ENCODE data around the gene HMHB1.

HMHB1 gene

GRCh38 chr5:143812085-143812705, at the start of gene HMHB1:
Gene HMHB1, plus strand, starts transcription at chr5:143812161.
- DNase-seq (ENCODE audit: low read depth) = no peak

GRCh38 chr5:143762636-143763220, 49.2 kb upstream of the HMHB1 start:
- no peak for DNase-seq (ENCODE audit: low read depth)

GRCh38 chr5:143767162-143767561, 44.8 kb upstream of the HMHB1 start:
- no peak for DNase-seq (ENCODE audit: low read depth)

GRCh38 chr5:143769026-143769786, 42.8 kb upstream of the HMHB1 start:
- DNase-seq (ENCODE audit: low read depth) = no peak

GRCh38 chr5:143770450-143770849, 41.5 kb upstream of the HMHB1 start:
- DNase-seq (ENCODE audit: low read depth) = no peak

- peak; percentile 13 for DNase-seq (ENCODE audit: low read depth)
Measured at GRCh38 chr5:143771189-143771588, 40.8 kb upstream of the HMHB1 start.

- no peak for DNase-seq (ENCODE audit: low read depth)
Measured at GRCh38 chr5:143771602-143772001, 40.4 kb upstream of the HMHB1 start.

GRCh38 chr5:143772621-143773020, 39.3 kb upstream of the HMHB1 start:
- DNase-seq (ENCODE audit: low read depth) = no peak

GRCh38 chr5:143775258-143775657, 36.7 kb upstream of the HMHB1 start:
- DNase-seq (ENCODE audit: low read depth) = peak; percentile 36

- no peak for DNase-seq (ENCODE audit: low read depth)
Measured at GRCh38 chr5:143776951-143777350, 35.0 kb upstream of the HMHB1 start.

GRCh38 chr5:143779506-143779905, 32.5 kb upstream of the HMHB1 start:
- DNase-seq (ENCODE audit: low read depth) = no peak

- peak; percentile 15 for DNase-seq (ENCODE audit: low read depth)
Measured at GRCh38 chr5:143781993-143782520, 29.9 kb upstream of the HMHB1 start.

- no peak for DNase-seq (ENCODE audit: low read depth)
Measured at GRCh38 chr5:143782588-143783386, 29.2 kb upstream of the HMHB1 start.

GRCh38 chr5:143788401-143788800, 23.6 kb upstream of the HMHB1 start:
- DNase-seq (ENCODE audit: low read depth) = no peak

- DNase-seq (ENCODE audit: low read depth) = no peak
Measured at GRCh38 chr5:143790457-143791112, 21.4 kb upstream of the HMHB1 start.

- DNase-seq (ENCODE audit: low read depth) = no peak
Measured at GRCh38 chr5:143791848-143792731, 19.9 kb upstream of the HMHB1 start.

GRCh38 chr5:143793249-143793648, 18.7 kb upstream of the HMHB1 start:
- DNase-seq (ENCODE audit: low read depth) = no peak

GRCh38 chr5:143796125-143796524, 15.8 kb upstream of the HMHB1 start:
- peak; percentile 14 for DNase-seq (ENCODE audit: low read depth)

GRCh38 chr5:143796753-143797152, 15.2 kb upstream of the HMHB1 start:
- no peak for DNase-seq (ENCODE audit: low read depth)

GRCh38 chr5:143800715-143801114, 11.2 kb upstream of the HMHB1 start:
- DNase-seq (ENCODE audit: low read depth) = peak; percentile 32
